ENCODE results near the gene CDK15.
"Not testable (repeated sequence)": the region's sequence is repeated elsewhere in the genome, so short reads cannot be mapped to it uniquely, and the experiment has no call there.

The CDK15 gene

GRCh38 chr2:201831469-201831868 is 25.1 kb downstream of the CDK15 start:
- no peak for DNase-seq

GRCh38 chr2:201833781-201834180 is 27.4 kb downstream of the CDK15 start:
- no peak for DNase-seq

- no peak for DNase-seq
Measured at GRCh38 chr2:201835066-201835465, 28.7 kb downstream of the CDK15 start.

GRCh38 chr2:201837391-201837790 is 31.1 kb downstream of the CDK15 start:
- no peak for DNase-seq

- DNase-seq = no peak
Measured at GRCh38 chr2:201837824-201838431, 31.6 kb downstream of the CDK15 start.

- no peak for DNase-seq
Measured at GRCh38 chr2:201839727-201840126, 33.4 kb downstream of the CDK15 start.

- DNase-seq = no peak
Measured at GRCh38 chr2:201840726-201841125, 34.4 kb downstream of the CDK15 start.

- no peak for DNase-seq
Measured at GRCh38 chr2:201842131-201842860, 36.0 kb downstream of the CDK15 start.

GRCh38 chr2:201844922-201845321 is 38.6 kb downstream of the CDK15 start:
- not testable (repeated sequence) for DNase-seq

GRCh38 chr2:201847481-201847880 is 41.1 kb downstream of the CDK15 start:
- DNase-seq = no peak

- DNase-seq = no peak
Measured at GRCh38 chr2:201852462-201852861, 46.1 kb downstream of the CDK15 start.

- no peak for DNase-seq
Measured at GRCh38 chr2:201852878-201853415, 46.6 kb downstream of the CDK15 start.

GRCh38 chr2:201854221-201854801 is 48.0 kb downstream of the CDK15 start:
- DNase-seq = no peak

GRCh38 chr2:201854841-201855240 is 48.5 kb downstream of the CDK15 start:
- no peak for DNase-seq

- DNase-seq = no peak
Measured at GRCh38 chr2:201855356-201855755, 49.0 kb downstream of the CDK15 start.

- no peak for DNase-seq
Measured at GRCh38 chr2:201857326-201857725, 51.0 kb downstream of the CDK15 start.

- peak; percentile 23 to 25 for DNase-seq
Measured at GRCh38 chr2:201858281-201859184, 52.2 kb downstream of the CDK15 start.

- DNase-seq = no peak
Measured at GRCh38 chr2:201859949-201860348, 53.6 kb downstream of the CDK15 start.

GRCh38 chr2:201860636-201861066 is 54.3 kb downstream of the CDK15 start:
- DNase-seq = peak; percentile 24 to 37

- DNase-seq = no peak
Measured at GRCh38 chr2:201862843-201863242, 56.5 kb downstream of the CDK15 start.

- no peak for DNase-seq
Measured at GRCh38 chr2:201866643-201867473, 60.5 kb downstream of the CDK15 start.

GRCh38 chr2:201871471-201871870 is 65.1 kb downstream of the CDK15 start:
- DNase-seq = no peak

Measured in stimulated activated CD4-positive, alpha-beta T cell treated with anti-CD3 and anti-CD28 coated beads, Interleukin-2, amount 100 ng/mL, for 24 hours (primary cell).